Retinal pigment epithelial cell (primary cell): Measurements from ENCODE around the gene ATP5F1B.
A peak's percentile ranks its signal among the peaks of the same experiment; 100 is the strongest.
"Not testable (repeated sequence)": the region's sequence is repeated elsewhere in the genome, so short reads cannot be mapped to it uniquely, and the experiment has no call there.

ENCODE experiments used
- DNase-seq: peaks from one replicate; pipeline ENCODE4 v3.0.0-alpha.2; 2010; ENCODE audit warnings: low read depth
- H3K4me3 ChIP-seq: 2 replicates; pipeline ENCODE4 v1.5.1; 2011; ENCODE audit warnings: mild to moderate bottlenecking, low read length, control low read depth, moderate library complexity
- CTCF ChIP-seq: conservative IDR thresholded peaks from 2 replicates; pipeline ENCODE4 v1.5.1; 2011; ENCODE audit warnings: low read depth, low read length, control low read depth, inconsistent platforms

ATP5F1B gene

GRCh38 chr12:56668197-56668457, 22.3 kb upstream of the ATP5F1B start:
- no peak overlapping the region for H3K4me3 ChIP-seq
- no peak for TF ChIP-seq CTCF
- no peak for DNase-seq

DNA sequence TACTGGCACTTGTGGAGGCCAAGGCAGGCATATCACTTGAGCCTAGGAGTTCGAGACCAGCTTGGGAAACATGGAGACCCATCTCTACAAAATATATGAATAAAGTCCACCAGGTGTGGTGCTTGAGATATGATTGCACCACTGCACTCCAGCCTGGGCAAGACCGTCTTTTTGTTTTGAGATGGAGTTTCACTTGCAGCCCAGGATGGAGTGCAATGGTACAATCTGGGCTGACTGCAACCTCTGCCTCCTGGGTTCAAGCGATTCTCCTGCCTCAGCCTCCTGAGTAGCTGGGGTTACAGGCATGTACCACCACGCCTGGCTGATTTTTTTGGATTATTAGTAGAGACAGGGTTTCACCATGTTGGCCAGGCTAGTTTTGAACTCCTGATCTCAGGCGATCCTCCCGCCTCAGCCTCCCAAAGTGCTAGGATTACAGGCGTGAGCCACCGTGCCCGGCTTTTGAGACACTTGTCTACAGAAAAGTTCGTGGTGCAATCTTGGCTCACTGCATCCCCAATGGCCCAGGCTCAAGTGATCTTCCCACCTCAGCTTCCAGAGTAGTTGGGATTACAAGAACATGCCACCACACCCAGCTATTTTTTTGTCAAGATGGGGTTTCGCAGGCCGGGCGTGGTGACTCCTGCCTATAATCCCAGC, 16.3 kb upstream of the ATP5F1B start:
- no peak for TF ChIP-seq CTCF
- H3K4me3 ChIP-seq: no peak overlapping the region
- no peak for DNase-seq

DNA sequence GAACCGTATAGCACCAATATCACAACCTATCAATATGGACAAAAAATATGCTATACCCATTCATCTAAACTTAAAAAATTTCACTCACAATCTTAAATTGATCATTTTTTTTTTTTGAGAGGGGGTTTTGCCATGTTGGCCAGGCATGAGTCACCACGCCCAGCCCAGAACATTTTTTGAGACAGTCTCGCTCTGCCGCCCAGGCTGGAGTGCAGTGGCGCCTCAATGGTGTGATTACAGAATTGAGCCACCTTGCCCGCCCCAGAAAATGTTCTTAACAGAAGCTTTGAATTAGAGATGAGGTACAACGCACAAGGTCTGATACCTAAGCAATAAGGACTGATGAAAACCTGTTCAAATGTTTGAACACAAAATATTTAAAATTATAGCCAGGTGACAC, 15.8 kb upstream of the ATP5F1B start:
- DNase-seq: no peak
- H3K4me3 ChIP-seq: no peak overlapping the region
- no peak for TF ChIP-seq CTCF

- H3K4me3 ChIP-seq: no peak overlapping the region
- DNase-seq: no peak
- no peak for TF ChIP-seq CTCF
These were observed 13.1 kb upstream of the ATP5F1B start for GRCh38 chr12:56658921-56659320.

DNA sequence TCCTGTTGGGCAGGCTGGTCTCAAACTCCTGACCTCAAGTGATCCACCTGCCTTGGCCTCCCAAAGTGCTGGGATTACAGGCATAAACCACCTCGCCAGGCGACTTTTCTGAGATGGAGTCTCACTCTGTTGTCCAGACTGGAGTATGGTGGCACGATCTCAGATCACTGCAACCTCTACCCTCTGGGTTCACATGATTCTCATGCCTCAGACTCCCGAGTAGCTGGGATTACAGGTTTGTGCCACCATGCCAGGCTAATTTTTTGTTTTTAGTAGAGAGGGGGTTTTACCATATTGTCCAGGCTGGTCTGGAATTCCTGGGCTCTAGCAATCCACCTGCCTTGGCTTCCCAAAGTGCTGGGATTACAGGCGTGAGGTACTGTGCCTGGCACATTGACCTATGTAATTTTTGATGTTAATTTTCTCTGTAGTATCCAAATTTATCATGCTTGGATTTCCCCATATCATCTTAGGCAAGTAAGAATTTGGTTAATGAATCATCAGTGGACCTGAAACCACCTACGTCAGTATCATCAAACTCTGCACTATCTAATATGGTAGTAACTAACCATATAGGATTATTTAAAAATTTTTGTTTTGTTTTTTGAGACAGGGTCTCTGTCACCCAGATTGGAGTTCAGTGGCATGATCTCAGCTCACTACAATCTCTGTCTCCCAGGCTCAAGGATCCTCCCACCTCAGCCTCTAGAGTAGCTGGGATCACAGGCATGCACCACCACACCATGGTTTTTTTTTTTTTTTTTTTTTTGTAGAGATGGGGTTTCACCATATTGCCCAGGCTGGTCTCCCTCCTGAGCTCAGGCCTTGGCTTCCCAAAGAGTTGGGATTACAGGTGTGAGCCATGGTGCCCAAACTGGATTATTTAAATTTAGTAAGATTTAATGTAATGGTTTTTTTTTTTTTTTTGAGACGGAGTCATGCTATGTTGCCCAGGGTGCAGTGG, 11.9 kb upstream of the ATP5F1B start:
- TF ChIP-seq CTCF: no peak
- DNase-seq: no peak
- no peak overlapping the region for H3K4me3 ChIP-seq

DNA sequence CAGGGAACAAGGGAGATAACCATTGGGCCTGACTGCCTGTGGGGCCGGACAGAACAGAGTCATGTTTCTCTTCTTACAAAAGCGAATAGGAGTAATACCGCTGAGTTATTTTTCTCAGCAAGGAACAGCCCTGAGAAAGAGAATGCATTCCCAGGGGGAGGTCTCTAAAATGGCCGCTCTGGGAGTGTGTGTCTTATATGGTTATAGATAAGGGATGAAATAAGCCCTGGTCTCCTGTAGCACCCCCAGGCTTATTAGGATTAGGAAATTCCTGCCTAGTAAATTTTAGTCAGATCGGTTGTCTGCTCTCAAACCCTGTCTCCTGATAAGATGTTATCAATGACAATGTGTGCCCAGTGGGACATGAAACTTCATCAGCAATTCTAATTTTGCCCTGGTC, 8.0 kb upstream of the ATP5F1B start:
- not testable (repeated sequence) for DNase-seq, H3K4me3 ChIP-seq

GRCh38 chr12:56648023-56648422, 2.2 kb upstream of the ATP5F1B start:
- DNase-seq, H3K4me3 ChIP-seq: not testable (repeated sequence)

GRCh38 chr12:56645201-56645716, 525 bp downstream of the ATP5F1B start:
- no peak for DNase-seq
- peak overlapping the region; percentile 100 for H3K4me3 ChIP-seq
- no peak for TF ChIP-seq CTCF
